HG03196 (cell line): ENCODE results near the gene FAM47B.

Experiments used
- ATAC-seq: cut with Tn5 transposase; IDR thresholded peaks from one replicate; pipeline ENCODE4 v1.9.1; 2021; ENCODE audit not compliant: unreplicated experiment

FAM47B gene

DNA sequence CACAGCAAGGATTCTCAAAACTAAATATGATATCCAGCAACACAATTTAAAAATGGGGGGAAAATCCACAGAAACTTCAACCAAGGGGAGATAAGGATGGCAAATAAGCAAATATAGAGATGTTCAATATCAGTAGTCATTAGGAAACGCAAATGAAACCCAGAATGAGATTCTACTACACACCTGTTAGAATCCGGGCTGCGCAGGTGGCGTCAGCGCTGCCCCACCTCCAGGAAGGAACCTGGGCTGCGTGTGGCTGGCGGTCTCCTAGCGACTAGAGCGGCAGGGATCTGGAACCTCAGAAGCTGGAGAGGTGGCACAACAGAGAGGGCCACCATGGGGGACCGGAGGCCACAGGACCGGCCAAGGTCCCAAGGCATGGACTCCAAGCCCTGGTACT is at the start of gene FAM47B:
Gene FAM47B (plus strand): TSS at position 301 of the 400 bp plus-strand sequence. CDS start 36 bp downstream, at position 337.
- ATAC-seq, result no peak

GRCh38 chrX:34893741-34894140 is 48.9 kb upstream of the FAM47B start:
- ATAC-seq, result no peak

GRCh38 chrX:34900691-34901090 is 41.9 kb upstream of the FAM47B start:
- no peak for ATAC-seq

DNA sequence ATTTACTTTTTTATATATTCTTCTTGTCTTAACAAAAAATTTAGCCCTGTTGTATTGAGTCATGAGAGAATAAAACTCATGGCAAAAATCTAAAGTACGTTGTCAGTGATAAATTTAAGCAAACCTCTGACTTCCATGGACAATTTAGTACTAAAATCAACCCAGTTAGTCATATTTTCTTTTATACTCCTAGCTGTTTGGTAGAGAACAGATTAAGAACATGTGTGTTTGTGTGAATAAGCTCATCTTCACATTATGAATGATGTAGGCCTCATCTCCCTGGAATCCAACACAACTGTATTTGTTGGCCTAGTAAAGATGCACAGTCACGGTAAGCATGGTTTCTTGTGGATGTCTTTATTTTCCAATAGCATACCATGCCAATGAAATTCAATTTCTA is 40.8 kb upstream of the FAM47B start:
- ATAC-seq, result no peak

DNA sequence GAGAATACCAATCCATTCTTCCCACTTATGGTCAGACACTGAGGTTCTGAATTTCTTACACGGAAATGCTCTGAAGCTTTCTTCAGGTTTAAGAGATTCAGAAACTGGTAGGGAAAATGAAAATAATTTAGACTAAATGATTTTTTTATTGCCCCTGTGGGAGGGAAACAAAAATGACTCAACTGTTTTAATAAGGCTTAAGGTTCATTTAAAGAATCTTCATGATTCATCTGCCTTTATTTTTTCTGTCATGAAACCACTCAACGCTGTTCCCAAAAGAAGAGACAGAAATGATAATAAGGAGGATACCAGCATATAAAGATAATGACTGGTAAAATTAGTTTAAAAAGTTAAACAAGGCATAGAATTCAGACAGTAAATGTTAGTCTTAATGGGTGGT is 39.3 kb upstream of the FAM47B start:
- ATAC-seq, result no peak

DNA sequence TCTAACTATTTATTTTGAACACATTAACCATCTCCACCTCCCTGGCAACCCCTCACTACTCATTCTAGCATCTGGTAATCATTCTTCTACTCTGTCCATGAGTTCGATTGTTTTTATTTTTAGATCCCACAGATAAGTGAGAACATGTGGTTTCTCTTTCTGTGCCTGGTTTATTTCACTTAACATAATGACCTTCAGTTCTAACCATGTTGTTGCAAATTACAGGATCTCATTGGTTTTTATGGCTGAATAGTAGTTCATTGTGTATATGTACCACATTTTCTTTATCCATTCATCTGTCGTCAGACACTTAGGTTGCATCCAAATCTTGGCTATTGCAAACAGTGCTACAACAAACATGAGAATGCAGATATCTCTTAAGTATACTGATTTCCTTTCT is 33.4 kb upstream of the FAM47B start:
- no peak for ATAC-seq

- no peak for ATAC-seq
These were observed 27.0 kb upstream of the FAM47B start for GRCh38 chrX:34915463-34916225.

DNA sequence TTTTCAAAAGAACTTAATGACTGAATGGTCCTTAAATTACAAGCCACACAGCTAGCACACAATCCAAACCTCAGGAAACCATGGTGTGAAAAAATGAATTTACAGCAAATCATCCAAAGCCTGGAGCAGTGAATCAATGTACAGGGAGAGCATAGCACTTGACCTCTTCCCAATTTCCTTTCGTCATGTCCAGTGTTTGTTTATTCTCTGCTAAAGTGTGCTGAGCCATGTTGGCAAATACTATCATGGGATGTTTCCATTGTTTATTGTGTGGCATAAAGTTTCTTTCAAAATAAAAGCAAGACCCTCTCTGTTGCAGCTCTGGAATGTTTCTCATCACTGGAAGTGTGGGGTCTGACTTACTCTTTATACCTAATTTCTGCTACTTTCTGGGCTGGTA is 25.4 kb upstream of the FAM47B start:
- no peak for ATAC-seq

DNA sequence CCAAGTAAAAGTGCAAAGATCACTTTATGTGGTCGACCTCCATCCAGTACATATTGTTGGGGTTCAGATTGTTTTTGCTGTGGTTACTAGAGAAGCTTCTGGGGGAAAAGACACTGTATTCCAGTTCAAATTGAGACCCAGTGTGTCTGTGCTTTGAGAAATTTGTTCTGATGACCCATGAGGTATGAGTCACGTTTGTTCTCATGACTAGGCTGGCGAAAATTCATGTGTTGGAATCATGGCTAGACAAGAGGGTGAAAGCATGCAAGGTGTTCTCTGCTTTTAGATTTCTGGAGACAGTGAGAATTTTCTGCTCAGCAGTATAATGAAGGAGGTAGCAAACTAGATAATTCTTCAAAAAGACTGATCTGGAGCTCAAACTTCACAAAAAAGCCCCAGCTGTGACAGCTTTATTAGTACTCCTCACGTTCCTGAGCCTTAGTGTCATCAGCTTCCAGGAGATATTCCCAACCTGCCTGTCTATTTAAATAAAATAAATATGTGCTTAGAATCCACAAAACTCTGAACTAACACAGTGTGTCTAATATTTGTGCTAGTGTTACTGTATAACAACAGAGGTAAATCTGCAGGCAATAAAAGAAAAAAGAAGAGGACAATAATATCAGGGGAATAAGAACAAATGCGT is 24.4 kb upstream of the FAM47B start:
- ATAC-seq, result no peak

- no peak for ATAC-seq
These were observed 23.7 kb upstream of the FAM47B start for GRCh38 chrX:34918856-34919255.

GRCh38 chrX:34927866-34928265 is 14.7 kb upstream of the FAM47B start:
- no peak for ATAC-seq

DNA sequence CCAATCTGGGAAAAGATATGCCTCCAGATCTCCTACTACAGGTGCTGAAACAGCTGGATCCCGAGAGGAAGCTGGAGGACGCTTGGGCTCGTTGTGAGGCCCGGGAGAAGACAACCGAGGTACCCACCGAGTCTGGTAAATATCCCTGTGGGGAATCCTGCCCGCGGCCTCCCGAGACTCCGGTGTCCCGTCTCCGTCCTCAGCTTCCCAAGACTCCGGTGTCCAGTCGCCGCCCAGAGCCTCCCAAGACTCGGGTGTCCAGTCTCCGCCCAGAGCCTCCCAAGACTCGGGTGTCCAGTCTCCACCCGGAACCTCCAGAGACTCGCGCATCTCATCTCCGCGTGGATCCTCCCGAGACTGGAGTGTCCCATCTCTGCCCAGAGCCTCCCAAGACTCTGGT is 639 bp downstream of the FAM47B start:
- no peak for ATAC-seq

- no peak for ATAC-seq
These were observed 14.3 kb downstream of the FAM47B start for GRCh38 chrX:34956916-34957315.

DNA sequence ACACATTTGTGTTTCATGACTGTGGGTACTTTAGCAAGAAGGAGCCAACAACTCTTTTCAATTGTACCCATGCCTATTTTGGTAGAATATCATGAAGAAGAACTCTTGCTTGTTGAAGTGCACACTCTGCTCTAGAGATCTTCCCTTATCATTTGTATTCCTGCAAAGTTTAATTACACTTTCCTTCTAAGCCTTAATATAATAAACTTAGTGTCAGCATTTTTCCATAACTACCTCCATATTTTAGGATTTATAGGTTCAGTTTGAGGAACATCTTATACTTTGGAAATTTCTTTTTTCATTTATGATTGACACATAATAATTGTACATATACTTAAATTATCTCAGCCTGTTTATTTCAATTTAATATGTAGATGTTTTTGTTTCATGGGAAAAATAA is 19.1 kb downstream of the FAM47B start:
- ATAC-seq, result no peak

GRCh38 chrX:34972206-34972605 is 29.6 kb downstream of the FAM47B start:
- no peak for ATAC-seq

GRCh38 chrX:34978171-34978570 is 35.6 kb downstream of the FAM47B start:
- ATAC-seq, result no peak

- ATAC-seq, result no peak
These were observed 45.0 kb downstream of the FAM47B start for GRCh38 chrX:34987646-34988045.
